Stomach (tissue), 9 donors: ENCODE data around the gene SLC13A2. TPM values are rescaled to one million over a fixed set of nuclear protein-coding genes. Genes with fewer than 3 reads are reported as not detected.

Source experiments
- DNase-seq, 2 donors: peaks; one replicate each; pipeline versions ENCODE4 v3.0.0 to v3.0.0-alpha.2; 2013 to 2019
- H3K27ac ChIP-seq, 5 donors: fragments of 200-600 bp in 4 of 5; sonication (generic) in 4 of 5; one replicate each; pipeline ENCODE4 v1.5.1; 2013 to 2019; ENCODE audit warnings: mild to moderate bottlenecking in 1 of 5, moderate library complexity in 1 of 5
- H3K27me3 ChIP-seq, 3 donors: fragments of 200-600 bp; sonication (generic); one replicate each; pipeline ENCODE4 v1.5.1; 2017 to 2019; ENCODE audit warnings: mixed run types in 1 of 3
- H3K36me3 ChIP-seq, 4 donors: fragments of 200-600 bp; sonication (generic); 1 replicate in 3 of 4; 2 replicates in 1 of 4; pipeline ENCODE4 v1.5.1; 2016 to 2019
- H3K4me1 ChIP-seq, 4 donors: fragments of 200-600 bp; sonication (generic); one replicate each; pipeline ENCODE4 v1.5.1; 2016 to 2019
- H3K4me3 ChIP-seq, 4 donors: fragments of 200-600 bp; sonication (generic) in 3 of 4; one replicate each; pipeline ENCODE4 v1.5.1; 2016 to 2019; ENCODE audit warnings: mild to moderate bottlenecking in 1 of 4
- H3K9me3 ChIP-seq, 4 donors: fragments of 200-600 bp; sonication (generic); one replicate each; pipeline ENCODE4 v1.5.1; 2016 to 2019
- EP300 ChIP-seq: sonication (generic); formaldehyde crosslinking; IDR thresholded peaks from one replicate; pipeline ENCODE4 v1.6.1; 2017; ENCODE audit warnings: antibody characterized with exemption
- POLR2A ChIP-seq, 4 donors: fragments of 450-650 bp; IDR thresholded peaks; one replicate each; pipeline ENCODE4 v1.6.1; 2016; ENCODE audit warnings: antibody characterized with exemption in 4 of 4, control low read depth in 2 of 4, mild to moderate bottlenecking in 1 of 4, moderate library complexity in 1 of 4
- POLR2AphosphoS5 ChIP-seq, 3 donors: sonication (generic); formaldehyde crosslinking; IDR thresholded peaks; one replicate each; pipeline ENCODE4 v1.6.1; 2016; ENCODE audit warnings: antibody characterized with exemption in 3 of 3
- WGBS, 5 donors: extraction: QIAGEN DNeasy Blood & Tissue Kit in 3 of 5; methylation state at CpG; one replicate each; pipeline versions ENCODE4 v1.1.5 to v1.1.7; 2013 to 2018; 5-methylcytosine and 5-hydroxymethylcytosine counted together
- intact Hi-C: fragments of 100-400 bp; cut with DNase I; formaldehyde crosslinking; loops from one replicate; pipeline ENCODE4 v1.15.1; 2023; ENCODE audit warnings: low total_unique reads
- polyA plus RNA-seq, 3 donors: library from polyadenylated mRNA; stranded (reverse); fragments of 200-250 nt; gene quantifications; one replicate each; pipeline ENCODE4 v1.2.3, GENCODE V29; 2013
- total RNA-seq, 5 donors: library from RNA; depleted of rRNA; stranded (reverse); fragments of >200 nt; gene quantifications; one replicate each; pipeline versions ENCODE4 v1.1.0 to v1.2.3, GENCODE V29; 2014 to 2016
- TF ChIP-seq, protein P1 (sequence below), 7 experiments: fragments of 450-650 bp in 4 of 7; fragments of 200-600 bp in 3 of 7; sonication (generic) in 3 of 7; IDR thresholded peaks; one replicate each; pipeline ENCODE4 v1.5.1; 2016 to 2019; ENCODE audit warnings: antibody characterized with exemption in 7 of 7, control low read depth in 2 of 7, mild to moderate bottlenecking in 1 of 7
- donor health status: healthy with polysubstance abuse.
- donor health status: Bipolar disorder and iron deficiency.
- donor health status: healthy.

SLC13A2 gene
- total and polyA plus RNA-seq, 8 donors = 0.15 to 3.2 TPM; not detected in 6

DNA sequence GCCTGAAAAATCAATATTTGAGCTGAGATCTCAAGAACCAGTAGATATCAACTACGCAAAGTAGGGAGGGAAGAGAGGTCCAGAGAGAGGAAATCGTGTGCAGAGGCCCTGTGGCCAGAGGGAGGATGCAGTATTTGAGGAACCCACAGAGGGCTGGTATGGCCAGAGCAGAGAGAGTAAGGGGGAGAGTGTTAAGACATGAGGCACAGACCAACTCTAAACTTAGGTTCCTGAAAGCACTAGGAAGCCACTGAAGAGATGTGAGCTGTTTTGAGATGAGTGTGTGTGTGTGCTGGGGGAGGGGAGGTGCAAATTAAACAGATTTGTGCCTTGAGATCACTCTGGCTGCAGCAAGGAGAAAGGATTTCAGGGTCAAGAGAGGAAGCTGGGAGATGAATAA, 10.9 kb downstream of the SLC13A2 start:
- no peak for DNase-seq
- H3K9me3 ChIP-seq = no peaks in the 10 kb centered on the region
- H3K4me1 ChIP-seq = no peaks in the 10 kb centered on the region
- H3K4me3 ChIP-seq = no peak overlapping the region
- TF ChIP-seq POLR2A (IDR thresholded peaks at IDR 0.05) = no peak
- TF ChIP-seq POLR2AphosphoS5 (IDR thresholded peaks at IDR 0.05) = no peak
- TF ChIP-seq EP300 = no peak
- TF ChIP-seq, protein P1, sequence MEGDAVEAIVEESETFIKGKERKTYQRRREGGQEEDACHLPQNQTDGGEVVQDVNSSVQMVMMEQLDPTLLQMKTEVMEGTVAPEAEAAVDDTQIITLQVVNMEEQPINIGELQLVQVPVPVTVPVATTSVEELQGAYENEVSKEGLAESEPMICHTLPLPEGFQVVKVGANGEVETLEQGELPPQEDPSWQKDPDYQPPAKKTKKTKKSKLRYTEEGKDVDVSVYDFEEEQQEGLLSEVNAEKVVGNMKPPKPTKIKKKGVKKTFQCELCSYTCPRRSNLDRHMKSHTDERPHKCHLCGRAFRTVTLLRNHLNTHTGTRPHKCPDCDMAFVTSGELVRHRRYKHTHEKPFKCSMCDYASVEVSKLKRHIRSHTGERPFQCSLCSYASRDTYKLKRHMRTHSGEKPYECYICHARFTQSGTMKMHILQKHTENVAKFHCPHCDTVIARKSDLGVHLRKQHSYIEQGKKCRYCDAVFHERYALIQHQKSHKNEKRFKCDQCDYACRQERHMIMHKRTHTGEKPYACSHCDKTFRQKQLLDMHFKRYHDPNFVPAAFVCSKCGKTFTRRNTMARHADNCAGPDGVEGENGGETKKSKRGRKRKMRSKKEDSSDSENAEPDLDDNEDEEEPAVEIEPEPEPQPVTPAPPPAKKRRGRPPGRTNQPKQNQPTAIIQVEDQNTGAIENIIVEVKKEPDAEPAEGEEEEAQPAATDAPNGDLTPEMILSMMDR (IDR thresholded peaks at IDR 0.05) = no peak
- 16 to 43% (median 22%) methylated on average over 2 of the region's 2 CpGs for WGBS, 5 donors
- H3K27me3 ChIP-seq = peaks cover 0 to 5% (median 0%) of the 10 kb centered on the region in 3 donors
- H3K27ac ChIP-seq = no peak overlapping the region
- intact Hi-C loops = no loop called here
- H3K36me3 ChIP-seq = no peaks in the 10 kb centered on the region

DNA sequence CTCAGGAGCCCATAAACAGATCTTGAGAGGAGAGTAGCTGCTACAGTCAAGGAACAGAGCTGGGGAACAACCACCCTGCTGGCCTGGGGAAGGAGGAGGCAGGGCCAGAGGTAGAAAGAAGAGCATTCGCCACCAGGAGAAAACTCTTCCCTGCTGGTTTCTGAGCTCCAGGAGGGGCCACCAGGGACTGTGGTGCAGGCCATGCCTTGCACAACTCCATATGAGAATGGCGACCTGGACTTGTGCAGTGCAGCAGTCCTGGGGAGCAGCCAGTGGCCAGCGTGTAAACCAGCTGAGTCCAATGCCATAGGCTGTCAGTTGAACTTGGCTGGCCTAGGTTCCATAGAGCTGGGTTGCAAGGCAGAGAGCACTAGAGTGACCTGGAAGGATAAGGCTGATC, 11.6 kb downstream of the SLC13A2 start:
- Histone ChIP-seq H3K9me3 (no peaks in the 10 kb centered on the region), H3K27ac (no peak overlapping the region), H3K4me1 (no peaks in the 10 kb centered on the region), H3K36me3 (no peaks in the 10 kb centered on the region), H3K27me3 (peaks cover 0 to 5% (median 0%) of the 10 kb centered on the region in 3 donors), H3K4me3 (no peak overlapping the region)
- intact Hi-C loops = no loop called here
- 77 to 93% (median 86%) methylated on average over 1 to 3 of the region's 3 CpGs for WGBS, 5 donors
- DNase-seq = no peak
- TF ChIP-seq POLR2AphosphoS5 (IDR thresholded peaks at IDR 0.05) (no peak), EP300 (no peak), POLR2A (IDR thresholded peaks at IDR 0.05) (no peak)
- TF ChIP-seq, protein P1 (IDR thresholded peaks at IDR 0.05) = no peak

DNA sequence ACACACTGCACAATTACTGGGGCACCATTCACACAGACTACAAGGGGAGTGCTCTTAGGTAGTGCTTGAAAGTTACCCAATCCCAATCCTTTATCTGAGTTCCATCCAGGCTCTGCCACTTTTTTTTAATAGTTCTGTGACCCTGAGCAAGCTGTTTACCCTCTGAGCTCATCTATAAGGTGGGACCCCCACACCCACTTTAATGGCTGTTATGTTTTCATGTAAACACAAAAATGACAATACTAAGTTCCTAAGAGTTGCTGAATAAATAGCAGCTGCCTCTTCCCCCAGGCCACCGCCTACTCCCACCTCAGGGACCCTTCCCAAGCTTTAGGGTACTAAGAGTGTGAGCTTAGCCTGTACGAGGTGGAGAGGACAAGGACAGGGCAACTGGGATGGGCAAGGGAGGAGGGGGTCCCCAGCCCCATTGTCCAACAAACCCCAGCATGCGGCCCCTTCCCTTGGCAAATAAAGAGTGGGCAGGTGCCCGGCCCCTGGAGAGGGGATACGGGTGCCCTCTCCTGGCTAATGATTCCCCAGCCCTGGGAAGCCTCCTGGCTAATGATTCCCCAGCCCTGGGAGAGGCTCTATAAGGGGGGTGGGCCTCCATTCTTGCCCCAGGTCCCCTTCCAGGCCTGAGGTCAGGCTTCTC, 14.6 kb downstream of the SLC13A2 start:
- WGBS, 5 donors = 41 to 63% (median 49%) methylated on average over 2 to 5 of the region's 5 CpGs
- peak in 1 of 2 donors; percentile 55 for DNase-seq
- Histone ChIP-seq H3K36me3 (no peaks in the 10 kb centered on the region), H3K27me3 (peaks cover 0 to 1% (median 0%) of the 10 kb centered on the region in 3 donors), H3K4me1 (no peaks in the 10 kb centered on the region), H3K27ac (no peak overlapping the region), H3K4me3 (no peak overlapping the region), H3K9me3 (no peaks in the 10 kb centered on the region)
- TF ChIP-seq EP300 = no peak
- TF ChIP-seq POLR2A (IDR thresholded peaks at IDR 0.05) = no peak
- TF ChIP-seq POLR2AphosphoS5 (IDR thresholded peaks at IDR 0.05) = no peak
- TF ChIP-seq, protein P1 (IDR thresholded peaks at IDR 0.05) = no peak
- intact Hi-C loops = no loop called here

DNA sequence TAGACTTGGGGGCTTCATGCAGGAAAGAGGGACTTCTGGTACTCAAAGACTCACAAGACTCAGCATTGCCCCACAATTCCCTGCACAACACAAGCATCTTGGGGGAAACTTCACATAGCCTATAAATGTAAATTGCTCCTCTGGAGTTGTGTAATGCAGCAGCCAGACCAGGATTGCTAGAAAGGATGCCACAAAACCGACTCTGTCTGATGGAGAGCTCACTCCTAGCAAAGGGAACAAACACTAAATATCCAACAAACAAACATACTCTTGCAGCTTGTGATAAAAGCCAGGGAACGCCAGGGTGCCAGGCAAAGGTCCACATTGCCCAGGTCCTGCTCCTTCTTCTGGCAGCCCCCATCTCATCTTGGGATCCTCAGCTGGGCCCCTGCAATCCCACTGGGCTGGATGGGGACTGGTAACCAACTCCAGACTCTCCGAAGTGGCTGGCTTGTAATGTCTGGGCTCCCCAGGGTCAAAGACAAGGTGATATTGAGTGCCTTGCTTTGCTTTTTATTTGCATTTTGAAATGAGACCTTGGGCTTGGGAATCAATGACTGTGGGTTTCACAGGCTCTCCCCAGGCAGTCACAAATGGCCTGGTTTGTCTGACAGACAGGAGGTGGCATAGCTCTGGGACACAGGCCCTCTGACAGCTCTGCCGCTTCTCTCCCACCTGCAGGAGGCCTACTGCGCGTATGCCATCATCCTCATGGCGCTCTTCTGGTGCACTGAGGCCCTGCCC, 15.3 kb downstream of the SLC13A2 start:
- Histone ChIP-seq H3K4me3 (no peak overlapping the region), H3K27ac (no peak overlapping the region), H3K9me3 (no peaks in the 10 kb centered on the region), H3K27me3 (peaks cover 0 to 5% (median 0%) of the 10 kb centered on the region in 3 donors), H3K4me1 (no peaks in the 10 kb centered on the region), H3K36me3 (no peaks in the 10 kb centered on the region)
- no peak for TF ChIP-seq POLR2AphosphoS5 (IDR thresholded peaks at IDR 0.05)
- no peak for TF ChIP-seq POLR2A (IDR thresholded peaks at IDR 0.05)
- no peak for TF ChIP-seq EP300
- TF ChIP-seq, protein P1 (IDR thresholded peaks at IDR 0.05) = no peak
- DNase-seq = no peak
- intact Hi-C loops = no loop called here
- WGBS, 5 donors = 64 to 77% (median 71%) methylated on average over 7 of the region's 7 CpGs
